Measurements from ENCODE around the gene EFL1.

EFL1 gene

GRCh38 chr15:82158811-82159210 is 103.7 kb downstream of the EFL1 start:
- H3K4me1 ChIP-seq: no peaks in the 10 kb centered on the region
- DNase-seq: no peak
- no peak overlapping the region for H3K4me3 ChIP-seq
- H3K36me3 ChIP-seq: peaks cover 25 to 43% (median 29%) of the 10 kb centered on the region in 3 donors
- H3K27me3 ChIP-seq: no peaks in the 10 kb centered on the region
- no peak for TF ChIP-seq CTCF (IDR thresholded peaks at IDR 0.05)
- H3K9me3 ChIP-seq: no peaks in the 10 kb centered on the region
- no peak overlapping the region for H3K27ac ChIP-seq
- intact Hi-C loops (cut with DNase I; ENCODE audit: low total_unique reads): no loop called here

- no peak for DNase-seq
- H3K36me3 ChIP-seq: peaks cover 14 to 28% (median 14%) of the 10 kb centered on the region in 3 donors
- TF ChIP-seq CTCF (IDR thresholded peaks at IDR 0.05): no peak
- no peak overlapping the region for H3K4me3 ChIP-seq
- no peak overlapping the region for H3K27ac ChIP-seq
- intact Hi-C loops (cut with DNase I; ENCODE audit: low total_unique reads): no loop called here
- H3K9me3 ChIP-seq: no peaks in the 10 kb centered on the region
- no peaks in the 10 kb centered on the region for H3K27me3 ChIP-seq
- peaks cover 0 to 10% (median 0%) of the 10 kb centered on the region in 4 donors for H3K4me1 ChIP-seq
Measured at GRCh38 chr15:82150645-82151044, 111.9 kb downstream of the EFL1 start.

- no peak for DNase-seq
- no peaks in the 10 kb centered on the region for H3K9me3 ChIP-seq
- peaks cover 0 to 10% (median 0%) of the 10 kb centered on the region in 4 donors for H3K4me1 ChIP-seq
- H3K4me3 ChIP-seq: no peak overlapping the region
- H3K27me3 ChIP-seq: no peaks in the 10 kb centered on the region
- peaks cover 10 to 26% (median 13%) of the 10 kb centered on the region in 3 donors for H3K36me3 ChIP-seq
- intact Hi-C loops (cut with DNase I; ENCODE audit: low total_unique reads): no loop called here
- no peak for TF ChIP-seq CTCF (IDR thresholded peaks at IDR 0.05)
- H3K27ac ChIP-seq: no peak overlapping the region
Measured at GRCh38 chr15:82146990-82147461, 115.5 kb downstream of the EFL1 start.

- Histone ChIP-seq H3K4me1 (peaks cover 0 to 10% (median 0%) of the 10 kb centered on the region in 4 donors), H3K27ac (no peak overlapping the region), H3K36me3 (peaks cover 6 to 22% (median 8%) of the 10 kb centered on the region in 3 donors), H3K27me3 (no peaks in the 10 kb centered on the region), H3K4me3 (no peak overlapping the region), H3K9me3 (no peaks in the 10 kb centered on the region)
- TF ChIP-seq CTCF (IDR thresholded peaks at IDR 0.05): no peak
- intact Hi-C loops (cut with DNase I; ENCODE audit: low total_unique reads): no loop called here
- DNase-seq: no peak
Measured at GRCh38 chr15:82146576-82146975, 116.0 kb downstream of the EFL1 start.

GRCh38 chr15:82143390-82144385 is 118.8 kb downstream of the EFL1 start:
- DNase-seq: no peak
- no peaks in the 10 kb centered on the region for H3K27me3 ChIP-seq
- intact Hi-C loops (cut with DNase I; ENCODE audit: low total_unique reads): no loop called here
- H3K27ac ChIP-seq: no peak overlapping the region
- H3K36me3 ChIP-seq: peaks cover 0 to 6% (median under 1%) of the 10 kb centered on the region in 3 donors
- peaks cover 0 to 10% (median 0%) of the 10 kb centered on the region in 4 donors for H3K4me1 ChIP-seq
- no peak overlapping the region for H3K4me3 ChIP-seq
- no peak for TF ChIP-seq CTCF (IDR thresholded peaks at IDR 0.05)
- no peaks in the 10 kb centered on the region for H3K9me3 ChIP-seq
